GM18868 (cell line): ENCODE measurements around the gene AHNAK.

Source experiments
- ATAC-seq: cut with Tn5 transposase; IDR thresholded peaks from one replicate; pipeline ENCODE4 v1.9.1; 2021; ENCODE audit warnings: mild to moderate bottlenecking, moderate library complexity; ENCODE audit not compliant: unreplicated experiment

AHNAK gene

DNA sequence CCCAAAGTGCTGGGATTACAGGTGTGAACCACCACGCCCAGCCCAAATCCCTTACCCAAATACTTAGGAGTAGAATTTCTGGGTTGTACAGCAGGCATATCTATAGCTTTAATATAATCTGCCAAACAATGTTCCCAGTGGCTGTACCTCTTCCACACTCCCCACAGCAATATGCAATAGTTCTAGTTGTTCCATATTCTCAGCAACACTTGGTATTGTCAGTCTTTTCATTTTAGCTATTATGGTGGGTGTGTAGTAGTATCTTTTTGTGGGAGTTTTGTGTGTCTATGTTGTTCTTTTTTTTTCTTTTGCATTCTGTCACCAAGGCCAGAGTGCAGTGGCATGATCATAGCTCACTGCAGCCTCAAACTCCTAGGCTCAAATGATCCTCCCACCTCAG is 109.0 kb downstream of the AHNAK start:
- ATAC-seq = no peak

DNA sequence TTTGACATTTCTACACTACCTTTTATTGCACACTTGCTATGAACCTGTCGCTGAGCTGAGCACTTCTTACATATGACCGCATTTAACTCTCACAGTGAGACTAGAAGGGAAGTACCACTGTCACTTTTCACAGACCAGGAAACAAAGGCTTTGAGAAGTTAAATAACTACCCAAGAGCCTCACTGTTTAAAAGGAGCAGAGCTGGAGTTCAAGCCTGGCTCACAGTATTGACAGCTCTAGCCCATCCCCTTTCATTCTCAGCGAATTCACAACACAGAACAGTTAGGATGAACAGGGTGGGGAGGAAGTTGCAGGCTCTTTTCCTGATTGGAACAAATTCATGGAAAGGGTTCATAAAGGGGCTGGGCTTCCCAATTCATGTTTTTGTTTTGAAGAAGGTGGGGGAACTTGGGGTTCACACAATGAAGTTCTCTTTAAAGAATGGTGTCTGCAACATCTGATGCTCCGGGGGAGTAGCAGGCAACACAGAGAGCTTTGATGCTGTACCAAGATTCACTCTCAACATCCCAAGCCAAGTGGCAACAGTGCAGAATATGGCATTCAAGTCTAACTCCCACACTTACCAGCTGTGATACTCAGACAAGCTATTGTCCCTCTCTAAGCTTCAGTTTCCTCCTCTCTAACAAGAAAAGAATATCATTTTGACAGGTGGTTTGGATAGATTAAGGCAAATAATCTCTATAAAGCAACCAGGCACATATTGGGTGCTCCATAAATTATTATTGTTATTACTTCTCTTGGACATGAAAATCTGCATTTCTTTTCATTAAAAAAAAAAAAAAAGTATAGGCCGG is 110.6 kb downstream of the AHNAK start:
- no peak for ATAC-seq

- no peak for ATAC-seq
Measured at GRCh38 chr11:62433904-62434276, 112.7 kb downstream of the AHNAK start.

DNA sequence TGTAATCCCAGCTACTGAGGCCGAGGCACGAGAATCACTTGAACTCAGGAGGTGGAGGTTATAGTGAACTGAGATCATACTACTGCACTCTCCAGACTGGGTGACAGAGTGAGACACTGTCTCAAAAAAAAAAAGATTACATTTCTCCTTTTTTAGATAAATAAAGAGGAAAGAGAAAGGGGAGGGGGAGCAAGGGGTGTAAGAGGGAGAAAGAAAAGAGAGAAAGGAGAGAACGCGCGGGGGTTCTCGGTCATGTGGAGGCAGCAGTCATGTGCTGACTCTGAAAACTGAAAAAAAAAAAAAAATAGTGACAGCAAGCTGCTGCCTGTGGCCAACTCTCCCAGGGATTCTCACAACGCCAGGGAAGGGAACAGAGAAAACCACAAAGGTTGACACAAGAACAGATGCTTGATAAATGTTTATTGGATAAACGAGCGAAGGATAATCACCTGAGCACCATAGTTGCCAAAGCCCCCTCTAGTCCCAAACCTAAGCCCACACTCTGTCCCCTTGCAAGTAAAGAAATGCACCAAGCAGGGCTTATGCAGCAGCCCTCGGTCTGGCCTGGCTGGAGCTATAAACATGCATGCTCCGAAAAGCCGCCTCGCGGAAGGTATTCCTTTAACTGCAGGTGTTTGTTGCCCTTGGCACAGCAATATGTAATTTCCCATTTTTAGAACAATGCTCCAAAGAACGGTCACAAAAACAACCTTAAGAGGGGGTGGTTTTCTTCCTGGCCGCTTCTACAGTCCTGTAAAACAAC is 113.3 kb downstream of the AHNAK start:
- ATAC-seq = no peak

DNA sequence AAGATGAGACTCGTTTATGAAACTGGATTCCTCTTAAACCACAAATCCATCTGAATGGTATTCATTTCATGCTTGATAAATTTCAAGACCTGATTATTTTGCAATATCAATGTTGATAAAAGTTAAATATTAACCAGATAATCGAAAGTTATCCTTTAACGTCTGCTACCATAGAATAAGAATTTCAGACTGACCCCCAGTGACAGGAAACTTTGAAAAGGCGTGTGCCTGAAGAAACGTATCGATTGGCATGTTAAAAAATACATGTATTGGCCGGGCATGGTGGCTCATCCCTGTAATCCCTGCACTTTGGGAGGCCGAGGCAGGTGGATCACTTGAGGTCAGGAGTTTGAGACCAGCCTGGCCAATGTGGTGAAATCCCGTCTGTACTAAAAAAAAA is 113.9 kb downstream of the AHNAK start:
- ATAC-seq = no peak

DNA sequence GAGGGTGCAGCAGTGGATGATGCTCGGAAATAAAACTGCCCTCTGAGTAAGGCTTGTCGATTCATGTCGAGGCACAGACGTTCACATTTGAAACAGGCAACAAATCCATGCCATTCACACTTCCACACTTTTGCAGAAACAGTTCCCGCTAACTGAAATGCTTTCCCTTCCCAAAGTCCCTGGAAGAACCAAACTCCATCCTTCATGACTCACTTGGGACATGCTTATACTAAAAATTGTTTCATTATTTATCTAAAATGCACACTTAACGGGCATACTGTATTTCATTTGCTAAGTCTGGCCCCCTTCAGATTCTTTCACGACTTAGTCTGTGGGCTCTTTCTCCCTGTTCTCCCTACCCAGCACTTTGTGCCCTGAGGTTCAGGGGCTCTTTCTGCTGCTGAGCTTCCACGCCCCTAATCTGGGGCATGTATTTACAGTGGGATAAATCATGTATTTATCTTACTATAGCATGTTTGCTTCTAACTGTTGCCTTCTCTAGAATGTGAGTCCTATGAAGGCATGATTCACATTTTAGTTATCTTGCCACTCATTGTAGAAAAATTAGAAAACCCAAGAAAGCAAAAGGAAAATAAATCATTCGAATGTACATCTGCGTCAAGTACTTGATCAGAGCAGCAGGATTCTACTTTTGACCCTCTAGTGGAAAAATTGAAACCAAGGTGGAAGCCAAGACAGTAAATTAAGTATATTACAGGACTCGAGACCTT is 115.3 kb downstream of the AHNAK start:
- ATAC-seq = no peak

DNA sequence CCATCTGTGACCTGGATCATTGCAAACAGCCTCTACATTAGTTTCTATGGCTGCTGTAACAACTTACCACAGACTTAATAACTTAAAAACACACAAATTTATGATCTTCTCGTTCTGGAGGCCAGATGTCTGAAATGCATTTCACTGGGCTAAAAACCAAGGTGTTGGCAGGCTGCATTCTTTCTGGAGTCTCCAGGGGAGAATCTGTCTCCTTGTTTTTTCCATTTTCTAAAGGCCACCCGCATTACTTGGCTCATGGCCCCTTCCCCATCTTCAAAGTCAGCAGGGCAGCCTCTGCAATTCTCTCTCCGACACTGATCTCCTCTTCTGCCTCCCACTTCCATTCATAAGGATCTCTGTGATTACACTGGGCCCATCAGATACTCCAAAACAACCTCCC is 116.2 kb downstream of the AHNAK start:
- ATAC-seq = no peak

DNA sequence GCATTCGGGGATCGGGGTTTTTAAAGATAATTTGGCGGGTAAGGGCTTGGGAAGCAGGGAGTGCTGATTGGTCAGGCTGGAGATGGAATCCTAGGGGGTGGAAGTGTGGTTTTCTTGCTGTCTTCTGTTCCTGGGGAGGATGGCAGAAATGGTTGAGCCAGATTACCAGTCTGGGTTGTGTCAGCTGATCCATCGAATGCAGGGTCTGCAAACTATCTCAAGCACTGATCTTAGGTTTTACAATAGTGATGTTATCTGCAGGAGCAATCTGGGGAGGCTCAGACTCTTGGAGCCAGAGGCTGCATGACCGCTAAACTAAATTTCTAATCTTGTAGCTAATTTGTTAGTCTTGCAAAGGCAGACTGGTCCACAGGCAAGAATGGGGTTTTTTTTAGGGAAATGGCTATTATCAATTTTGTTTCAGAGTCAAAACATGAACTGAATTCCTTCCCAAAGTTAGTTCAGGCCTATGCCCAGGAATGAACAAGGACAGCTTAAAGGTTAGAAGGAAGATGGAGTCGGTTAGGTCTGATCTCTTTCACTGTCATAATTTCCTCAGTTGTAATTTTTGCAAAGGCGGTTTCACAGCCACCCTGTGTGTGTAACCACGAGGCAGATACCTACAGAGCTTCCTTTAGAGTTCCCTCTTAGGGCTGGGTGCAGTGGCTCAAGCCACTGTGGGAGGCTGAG is 117.6 kb downstream of the AHNAK start:
- ATAC-seq = no peak

- no peak for ATAC-seq
Measured at GRCh38 chr11:62427630-62428233, 118.9 kb downstream of the AHNAK start.

- ATAC-seq = no peak
Measured at GRCh38 chr11:62423012-62423411, 123.6 kb downstream of the AHNAK start.

- no peak for ATAC-seq
Measured at GRCh38 chr11:62421996-62422395, 124.6 kb downstream of the AHNAK start.

GRCh38 chr11:62420882-62421281 is 125.7 kb downstream of the AHNAK start:
- ATAC-seq = no peak

DNA sequence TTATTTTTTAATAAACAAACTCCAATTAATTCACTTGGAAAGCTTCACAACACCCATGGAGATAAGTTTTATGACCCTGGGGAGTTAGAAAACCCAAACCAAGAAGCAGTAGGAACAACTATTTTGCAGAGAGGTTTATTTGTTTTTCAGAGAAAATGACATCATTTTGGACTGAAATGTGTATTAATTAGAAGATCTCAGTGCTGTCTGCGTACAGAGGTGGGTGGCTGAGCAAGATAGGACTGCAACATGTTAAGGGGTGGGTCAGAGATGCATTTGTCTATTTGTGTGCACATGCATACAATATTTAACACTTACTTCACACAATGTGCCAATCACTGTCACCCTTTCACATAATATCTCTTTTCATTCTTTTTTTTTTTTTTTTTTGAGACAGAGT is 126.7 kb downstream of the AHNAK start:
- no peak for ATAC-seq

DNA sequence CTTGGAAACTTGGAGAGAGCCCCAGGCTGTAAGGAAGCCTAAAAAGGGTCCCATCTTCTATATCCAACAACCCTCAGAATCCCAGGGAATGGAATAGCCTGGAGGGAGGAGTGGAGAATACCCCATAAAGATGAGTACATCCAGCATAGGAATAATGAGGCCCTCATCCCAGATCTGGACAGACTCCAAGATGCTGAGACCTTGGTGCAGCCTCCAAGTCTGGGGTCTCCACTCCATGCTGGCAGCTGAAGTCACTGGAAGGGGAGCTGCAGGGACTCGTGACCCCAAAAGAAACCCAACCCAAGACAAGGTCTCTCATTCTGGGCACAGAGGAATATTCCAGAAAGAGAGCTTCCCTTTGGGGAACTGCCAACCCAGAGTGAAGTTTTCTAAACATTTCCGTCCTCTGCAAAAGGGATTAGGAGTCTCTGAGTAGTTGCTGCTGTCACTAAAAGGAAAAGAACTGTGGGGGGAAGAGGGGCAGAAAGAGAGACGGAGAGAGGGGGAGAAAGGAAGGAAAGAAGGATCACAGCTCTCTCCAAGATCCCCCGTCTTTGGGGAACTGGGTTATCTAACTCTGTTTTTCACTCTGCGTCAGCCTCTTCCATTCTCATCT is 127.2 kb downstream of the AHNAK start:
- no peak for ATAC-seq

- ATAC-seq = no peak
Measured at GRCh38 chr11:62418733-62419132, 127.9 kb downstream of the AHNAK start, which contains the start of gene SCGB1A1. Gene SCGB1A1, plus strand, starts transcription at chr11:62419033. Its CDS starts 63 bp downstream, at chr11:62419096.

DNA sequence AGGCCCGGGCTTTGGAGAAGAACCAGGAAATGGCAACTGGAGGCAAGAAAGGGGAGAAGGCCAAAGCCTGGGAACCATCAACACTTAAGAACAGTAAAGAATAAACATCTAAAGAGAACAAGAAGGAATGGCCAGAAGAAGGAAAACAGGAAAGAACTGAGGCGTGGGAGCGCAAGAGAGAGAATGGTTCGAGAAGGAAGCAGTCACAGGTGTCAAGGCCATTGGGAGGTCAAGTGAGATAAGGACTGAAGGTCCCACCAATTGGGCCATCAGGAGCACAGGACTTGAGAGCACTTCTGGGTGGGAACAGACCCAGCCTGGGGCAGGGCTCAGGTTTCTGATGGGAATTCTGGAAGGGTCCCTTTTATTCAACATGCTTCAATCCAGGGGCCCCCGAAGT is 128.5 kb downstream of the AHNAK start:
- no peak for ATAC-seq

- ATAC-seq = no peak
Measured at GRCh38 chr11:62416596-62416995, 130.0 kb downstream of the AHNAK start.

- ATAC-seq = no peak
Measured at GRCh38 chr11:62413060-62413696, 133.4 kb downstream of the AHNAK start.

DNA sequence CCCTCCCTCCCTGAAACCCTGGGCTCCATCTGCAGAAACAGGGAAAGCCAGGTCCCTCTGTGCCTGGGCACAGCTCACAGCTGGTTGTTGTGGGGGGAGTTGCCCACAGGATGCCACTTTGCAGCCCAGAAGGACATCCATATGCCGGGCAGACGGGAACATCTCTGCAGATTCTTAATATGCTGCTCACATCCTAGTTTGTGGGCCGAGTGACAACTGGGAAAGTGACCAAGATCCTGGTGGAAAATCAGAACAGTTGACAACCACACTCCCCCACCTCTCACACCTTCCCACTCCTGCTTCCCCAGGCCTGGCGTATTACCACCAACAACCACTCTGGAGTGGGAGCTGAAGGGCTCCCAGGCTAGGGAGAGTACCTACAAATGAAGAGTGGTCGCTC is 135.1 kb downstream of the AHNAK start:
- ATAC-seq = no peak

- no peak for ATAC-seq
Measured at GRCh38 chr11:62410972-62411371, 135.6 kb downstream of the AHNAK start.
